HL-60 (cell line): ENCODE measurements around the gene TBC1D21.

ENCODE experiments used
- POLR2AphosphoS5 ChIP-seq: IDR thresholded peaks from 2 replicates; pipeline ENCODE4 v1.6.1; 2012; ENCODE audit warnings: low read depth
- TF ChIP-seq, protein P1 (sequence below): IDR thresholded peaks from one replicate; pipeline ENCODE4 v1.5.1; 2011; ENCODE audit warnings: low read length, control low read depth, inconsistent platforms; ENCODE audit not compliant: insufficient read depth

DNA sequence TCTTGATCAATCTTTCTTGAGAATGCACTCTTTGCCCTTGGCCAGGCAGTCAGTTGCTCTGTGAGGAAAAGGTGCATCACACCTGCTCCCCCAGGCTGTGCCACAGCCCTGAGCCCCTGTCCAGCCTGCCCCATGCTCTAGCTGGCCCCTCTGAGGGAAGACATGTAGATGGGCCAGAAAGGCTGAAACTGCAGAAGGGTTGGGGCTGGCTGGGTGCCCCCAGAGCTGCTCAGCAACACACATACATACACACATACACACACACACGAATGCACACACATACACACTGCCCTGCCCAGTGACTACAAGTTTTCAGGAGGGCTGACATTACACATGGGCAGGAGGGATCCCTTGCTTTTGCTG is 16.4 kb downstream of the TBC1D21 start:
- no peak for TF ChIP-seq POLR2AphosphoS5
- TF ChIP-seq, protein P1, sequence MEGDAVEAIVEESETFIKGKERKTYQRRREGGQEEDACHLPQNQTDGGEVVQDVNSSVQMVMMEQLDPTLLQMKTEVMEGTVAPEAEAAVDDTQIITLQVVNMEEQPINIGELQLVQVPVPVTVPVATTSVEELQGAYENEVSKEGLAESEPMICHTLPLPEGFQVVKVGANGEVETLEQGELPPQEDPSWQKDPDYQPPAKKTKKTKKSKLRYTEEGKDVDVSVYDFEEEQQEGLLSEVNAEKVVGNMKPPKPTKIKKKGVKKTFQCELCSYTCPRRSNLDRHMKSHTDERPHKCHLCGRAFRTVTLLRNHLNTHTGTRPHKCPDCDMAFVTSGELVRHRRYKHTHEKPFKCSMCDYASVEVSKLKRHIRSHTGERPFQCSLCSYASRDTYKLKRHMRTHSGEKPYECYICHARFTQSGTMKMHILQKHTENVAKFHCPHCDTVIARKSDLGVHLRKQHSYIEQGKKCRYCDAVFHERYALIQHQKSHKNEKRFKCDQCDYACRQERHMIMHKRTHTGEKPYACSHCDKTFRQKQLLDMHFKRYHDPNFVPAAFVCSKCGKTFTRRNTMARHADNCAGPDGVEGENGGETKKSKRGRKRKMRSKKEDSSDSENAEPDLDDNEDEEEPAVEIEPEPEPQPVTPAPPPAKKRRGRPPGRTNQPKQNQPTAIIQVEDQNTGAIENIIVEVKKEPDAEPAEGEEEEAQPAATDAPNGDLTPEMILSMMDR = no peak
